ENCODE results near the gene CMTM4. TPM values are rescaled to one million over a fixed set of nuclear protein-coding genes. Genes with fewer than 3 reads are reported as not detected.
"Not testable (repeated sequence)": the region's sequence is repeated elsewhere in the genome, so short reads cannot be mapped to it uniquely, and the experiment has no call there.

Gene CMTM4
- total and polyA plus RNA-seq, 11 donors = 4.5 to 22.5 (median 12.2) TPM

DNA sequence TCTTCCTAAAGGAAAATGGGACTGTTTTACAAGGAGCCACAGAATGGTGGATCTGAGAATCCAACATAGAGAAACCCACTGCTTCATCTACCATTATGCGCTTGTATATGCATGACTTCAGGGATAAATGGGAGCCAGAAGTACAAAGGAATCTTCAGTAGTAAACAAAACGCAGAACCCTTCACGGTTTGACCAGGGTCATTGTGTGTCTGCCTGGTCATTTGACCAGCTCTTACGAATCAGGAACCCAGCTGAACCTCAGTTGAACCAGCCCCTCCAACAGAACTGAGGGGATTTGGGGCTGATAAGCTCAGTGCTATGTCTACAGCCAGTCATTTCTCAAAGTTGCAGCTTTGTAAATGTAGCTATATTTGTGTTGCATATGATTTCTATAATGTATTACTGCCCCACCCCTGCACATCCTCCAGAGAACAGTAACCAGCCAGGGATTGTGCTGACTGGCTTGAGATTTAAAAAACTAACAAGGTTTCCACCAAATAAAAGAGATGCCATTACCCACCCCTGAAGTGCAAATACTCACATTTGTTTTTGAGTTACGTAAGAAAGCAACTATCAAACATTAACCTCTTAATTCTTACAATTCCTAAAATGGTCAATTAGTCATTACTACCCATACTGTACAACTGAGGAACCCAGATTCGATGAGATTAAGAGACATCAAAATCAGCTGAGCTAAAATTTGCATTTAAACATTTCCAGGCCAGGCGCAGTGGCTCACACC is 6.3 kb downstream of the CMTM4 start:
- TF ChIP-seq, protein P1, sequence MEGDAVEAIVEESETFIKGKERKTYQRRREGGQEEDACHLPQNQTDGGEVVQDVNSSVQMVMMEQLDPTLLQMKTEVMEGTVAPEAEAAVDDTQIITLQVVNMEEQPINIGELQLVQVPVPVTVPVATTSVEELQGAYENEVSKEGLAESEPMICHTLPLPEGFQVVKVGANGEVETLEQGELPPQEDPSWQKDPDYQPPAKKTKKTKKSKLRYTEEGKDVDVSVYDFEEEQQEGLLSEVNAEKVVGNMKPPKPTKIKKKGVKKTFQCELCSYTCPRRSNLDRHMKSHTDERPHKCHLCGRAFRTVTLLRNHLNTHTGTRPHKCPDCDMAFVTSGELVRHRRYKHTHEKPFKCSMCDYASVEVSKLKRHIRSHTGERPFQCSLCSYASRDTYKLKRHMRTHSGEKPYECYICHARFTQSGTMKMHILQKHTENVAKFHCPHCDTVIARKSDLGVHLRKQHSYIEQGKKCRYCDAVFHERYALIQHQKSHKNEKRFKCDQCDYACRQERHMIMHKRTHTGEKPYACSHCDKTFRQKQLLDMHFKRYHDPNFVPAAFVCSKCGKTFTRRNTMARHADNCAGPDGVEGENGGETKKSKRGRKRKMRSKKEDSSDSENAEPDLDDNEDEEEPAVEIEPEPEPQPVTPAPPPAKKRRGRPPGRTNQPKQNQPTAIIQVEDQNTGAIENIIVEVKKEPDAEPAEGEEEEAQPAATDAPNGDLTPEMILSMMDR (IDR thresholded peaks at IDR 0.05) = no peak
- no peak for TF ChIP-seq POLR2A (IDR thresholded peaks at IDR 0.05)
- DNase-seq (no peak), ATAC-seq (no peak)
- Histone ChIP-seq H3K9me3 (no peaks in the 10 kb centered on the region), H3K4me1 (peaks cover 0 to 6% (median 2%) of the 10 kb centered on the region in 12 donors), H3K27ac (no peak overlapping the region), H3K4me3 (no peak overlapping the region), H3K36me3 (no peaks in the 10 kb centered on the region), H3K27me3 (no peaks in the 10 kb centered on the region)
- intact Hi-C loops (cut with DNase I) = loop anchor here in 1 of 10 donors (10.0 kb wide), 2 partner anchors 55 to 75 kb away; no protein-coding TSS in a partner anchor
- 82 to 87% (median 85%) methylated on average over 7 of the region's 7 CpGs for WGBS, 4 donors

DNA sequence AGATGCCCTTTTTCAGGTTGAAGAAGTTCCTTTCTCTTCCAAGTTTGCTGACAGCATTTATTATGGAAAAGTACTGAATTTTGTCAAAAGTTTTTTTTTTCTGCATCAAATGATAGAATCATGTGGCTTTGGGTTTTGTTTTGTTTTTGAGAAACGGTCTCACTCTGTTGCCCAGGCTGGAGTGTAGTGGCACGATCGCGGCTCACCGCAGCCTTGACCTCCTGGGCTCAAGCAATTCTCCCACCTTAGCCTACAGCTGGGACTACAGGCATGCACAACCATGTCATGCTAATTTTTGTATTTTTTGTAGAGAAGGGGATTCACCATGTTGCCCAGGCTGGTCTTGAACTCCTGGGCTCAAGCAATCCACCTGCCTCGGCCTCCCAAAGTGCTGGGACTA is 7.3 kb downstream of the CMTM4 start:
- H3K27ac ChIP-seq = no peak overlapping the region
- intact Hi-C loops (cut with DNase I) = no loop called here
- no peaks in the 10 kb centered on the region for H3K4me1 ChIP-seq
- ATAC-seq (no peak), DNase-seq (no peak)
- H3K36me3 ChIP-seq = no peaks in the 10 kb centered on the region
- 84 to 96% (median 94%) methylated on average over 6 of the region's 6 CpGs for WGBS, 4 donors
- no peak for TF ChIP-seq POLR2A (IDR thresholded peaks at IDR 0.05)
- H3K27me3 ChIP-seq = no peaks in the 10 kb centered on the region
- H3K4me3 ChIP-seq = no peak overlapping the region
- H3K9me3 ChIP-seq = no peaks in the 10 kb centered on the region

DNA sequence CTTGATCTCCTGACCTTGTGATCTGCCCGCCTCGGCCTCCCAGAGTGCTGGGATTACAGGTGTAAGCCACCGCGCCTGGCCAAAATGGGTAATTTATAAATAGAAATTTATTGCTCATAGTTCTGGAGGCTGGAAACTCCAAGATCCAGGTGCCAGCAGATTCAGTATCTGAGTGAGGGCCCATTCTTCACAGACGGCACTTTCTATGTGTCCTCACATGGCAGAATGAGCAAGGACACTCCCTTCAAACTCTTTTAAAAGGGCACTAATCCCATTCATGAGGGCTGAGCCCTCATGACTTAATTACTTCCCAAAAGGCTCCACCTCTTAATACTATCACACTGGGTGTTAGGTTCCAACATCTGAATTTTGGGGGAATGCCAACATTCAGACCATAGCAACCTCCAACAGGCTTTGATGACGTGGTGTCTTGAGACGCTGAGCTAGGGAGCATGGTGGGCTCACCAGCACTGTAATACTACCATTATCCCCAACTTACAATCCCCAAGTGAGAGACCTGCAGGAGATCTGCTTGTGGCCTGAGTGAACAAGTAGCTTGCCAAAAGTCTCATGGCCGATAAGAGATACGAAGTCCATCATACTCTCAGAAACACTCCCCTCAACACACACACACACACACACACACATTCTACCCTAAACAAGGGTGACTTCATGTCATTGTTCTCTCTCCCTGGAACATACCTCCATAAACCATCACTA is 8.5 kb downstream of the CMTM4 start:
- Histone ChIP-seq H3K9me3 (no peaks in the 10 kb centered on the region), H3K4me3 (no peak overlapping the region), H3K27ac (no peak overlapping the region), H3K27me3 (no peaks in the 10 kb centered on the region), H3K4me1 (no peaks in the 10 kb centered on the region), H3K36me3 (no peaks in the 10 kb centered on the region)
- DNase-seq (no peak), ATAC-seq (no peak)
- 82 to 85% (median 84%) methylated on average over 9 of the region's 9 CpGs for whole genome bisulfite sequencing, 4 donors
- no peak for TF ChIP-seq POLR2A (IDR thresholded peaks at IDR 0.05)
- TF ChIP-seq, protein P1 (IDR thresholded peaks at IDR 0.05) = no peak
- intact Hi-C loops (cut with DNase I) = no loop called here

DNA sequence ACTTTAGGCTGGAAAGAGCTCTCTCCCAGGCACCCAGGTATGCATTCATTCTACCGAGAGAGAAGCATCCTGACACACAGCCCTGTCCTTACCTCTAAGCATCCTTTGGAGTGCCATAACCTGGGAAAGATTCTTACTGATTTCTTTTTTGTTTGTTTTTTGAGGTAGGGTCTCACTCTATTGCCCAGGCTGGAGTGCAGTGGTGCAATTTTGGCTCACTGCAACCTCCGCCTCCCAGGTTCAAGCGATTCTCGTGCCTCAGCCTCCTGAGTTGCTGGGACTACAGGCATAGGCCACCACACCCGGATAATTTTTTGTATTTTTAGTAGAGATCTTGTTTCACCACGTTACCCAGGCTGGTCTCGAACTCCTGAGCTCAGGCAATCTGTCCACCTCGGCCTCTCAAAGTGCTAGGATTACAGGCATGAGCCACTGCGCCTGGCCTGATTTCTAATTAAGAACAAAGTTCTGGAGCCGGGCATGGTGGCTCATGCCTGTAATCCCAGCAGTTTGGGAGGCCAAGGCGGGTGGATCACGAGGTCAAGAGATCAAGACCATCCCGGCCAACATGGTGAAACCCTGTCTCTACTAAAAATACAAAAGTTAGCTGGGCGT is 10.9 kb downstream of the CMTM4 start:
- H3K27me3 ChIP-seq; DNase-seq; H3K4me1 ChIP-seq; H3K9me3 ChIP-seq; H3K36me3 ChIP-seq; H3K27ac ChIP-seq; intact Hi-C loops (cut with DNase I); H3K4me3 ChIP-seq; ATAC-seq: not testable (repeated sequence)
- WGBS, 4 donors = 95 to 98% (median 96%) methylated on average over 13 to 14 of the region's 14 CpGs

DNA sequence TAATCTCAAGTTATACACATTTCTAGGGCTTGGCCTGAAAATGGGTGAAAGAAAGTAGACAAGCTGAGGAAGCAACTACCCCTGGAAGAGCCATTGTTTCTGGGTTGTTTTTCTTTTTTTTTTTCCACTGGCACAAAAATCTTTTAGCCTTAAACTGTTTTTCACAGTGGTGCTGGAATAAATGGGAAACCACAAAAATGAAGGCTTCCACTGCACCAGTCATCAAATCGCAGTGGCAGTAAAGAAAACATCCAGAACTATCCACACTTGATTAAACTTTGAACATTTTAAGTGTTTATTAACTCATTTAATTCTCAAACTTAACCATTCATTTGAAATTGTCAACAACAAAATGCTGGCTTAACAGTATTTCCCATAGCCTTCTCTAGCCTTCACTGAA is 14.3 kb downstream of the CMTM4 start:
- Histone ChIP-seq H3K4me3 (no peak overlapping the region), H3K9me3 (no peaks in the 10 kb centered on the region), H3K36me3 (peaks cover 0 to 3% (median 0%) of the 10 kb centered on the region in 9 donors), H3K27ac (peak overlapping the region in 1 of 12 donors; percentile 5), H3K4me1 (peaks cover 0 to 10% (median 0%) of the 10 kb centered on the region in 12 donors), H3K27me3 (no peaks in the 10 kb centered on the region)
- DNase-seq (no peak), ATAC-seq (no peak)
- no peak for TF ChIP-seq POLR2A (IDR thresholded peaks at IDR 0.05)
- TF ChIP-seq, protein P1 (IDR thresholded peaks at IDR 0.05) = no peak
- WGBS, 4 donors = 76 to 87% (median 85%) methylated on average over 1 of the region's 1 CpG
- intact Hi-C loops (cut with DNase I) = no loop called here
